ENCODE data around the gene ZFPL1. TPM values are rescaled to one million over a fixed set of nuclear protein-coding genes. Genes with fewer than 3 reads are reported as not detected.
A peak's percentile ranks its signal among the peaks of the same experiment; 100 is the strongest.

Gene ZFPL1
- total and polyA plus RNA-seq, 4 donors, result 12.3 to 19.2 (median 16.3) TPM

DNA sequence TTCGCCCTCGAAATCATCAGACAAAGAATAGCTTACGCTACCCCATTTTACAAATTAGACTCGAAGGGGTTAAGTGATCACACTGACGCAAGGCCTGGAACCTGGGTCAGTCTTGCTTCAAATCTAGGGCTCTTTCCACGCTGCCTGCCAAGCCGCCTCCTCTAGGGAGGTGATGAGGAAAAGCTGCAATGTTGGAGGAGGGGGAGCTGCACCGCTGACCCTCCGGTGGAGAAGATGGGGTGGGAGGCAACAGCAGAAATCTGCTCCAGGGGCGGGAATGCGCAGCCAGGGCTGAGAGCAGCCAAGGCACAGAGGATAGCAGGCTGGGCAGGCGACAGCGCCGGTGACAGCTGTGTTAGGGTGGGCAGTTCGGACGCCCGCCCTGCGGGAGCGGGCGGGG lies 49.7 kb downstream of the ZFPL1 start:
- peak overlapping the region; percentile 99 to 100 for H3K27ac ChIP-seq (ENCODE audit: low read depth in 1 of 2, low read length in 2 of 2)
- H3K4me1 ChIP-seq (ENCODE audit: control insufficient read depth in 4 of 4, insufficient read depth in 4 of 4, low read length in 3 of 4), result peaks cover 0 to 46% (median 30%) of the 10 kb centered on the region in 4 donors
- H3K9ac ChIP-seq (ENCODE audit: low read depth in 1 of 2, low read length in 2 of 2), result peak overlapping the region; percentile 96 to 100
- H3K27me3 ChIP-seq (ENCODE audit: control insufficient read depth in 4 of 4, insufficient read depth in 4 of 4, low read length in 3 of 4), result no peaks in the 10 kb centered on the region
- no peak for DNase-seq (ENCODE audit: low spot score)
- peak overlapping the region; percentile 80 to 95 (median 90) for H3K4me3 ChIP-seq (ENCODE audit: low read depth in 1 of 3, low read length in 3 of 3)
- no peak for TF ChIP-seq MAX (IDR thresholded peaks at IDR 0.05)
- peak in 1 of 2 donors; percentile 38 for TF ChIP-seq HNF4A (conservative IDR thresholded peaks at IDR 0.05)
- no peak for TF ChIP-seq REST (IDR thresholded peaks at IDR 0.05)
- TF ChIP-seq, protein P1, sequence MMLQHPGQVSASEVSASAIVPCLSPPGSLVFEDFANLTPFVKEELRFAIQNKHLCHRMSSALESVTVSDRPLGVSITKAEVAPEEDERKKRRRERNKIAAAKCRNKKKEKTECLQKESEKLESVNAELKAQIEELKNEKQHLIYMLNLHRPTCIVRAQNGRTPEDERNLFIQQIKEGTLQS (IDR thresholded peaks at IDR 0.05), result peak; percentile 4
- under 1% methylated on average over 20 of the region's 20 CpGs for WGBS
- H3K9me3 ChIP-seq (ENCODE audit: control insufficient read depth in 4 of 4, low read length in 3 of 4), result no peaks in the 10 kb centered on the region
- peaks cover 31 to 42% (median 34%) of the 10 kb centered on the region in 4 donors for H3K36me3 ChIP-seq (ENCODE audit: control insufficient read depth in 4 of 4, insufficient read depth in 3 of 4, low read depth in 1 of 4, low read length in 3 of 4)

GRCh38 chr11:65134240-65134951 lies 50.4 kb downstream of the ZFPL1 start, which contains the start of gene SYVN1:
Gene SYVN1 (minus strand): TSS chr11:65134519. CDS start chr11:65133601, 918 bp downstream.
- DNase-seq (ENCODE audit: low spot score), result peak; percentile 93
- Histone ChIP-seq H3K27me3 (ENCODE audit: control insufficient read depth in 4 of 4, insufficient read depth in 4 of 4, low read length in 3 of 4) (no peaks in the 10 kb centered on the region), H3K9ac (ENCODE audit: low read depth in 1 of 2, low read length in 2 of 2) (peak within 1 kb of the TSS; percentile 96 to 100), H3K36me3 (ENCODE audit: control insufficient read depth in 4 of 4, insufficient read depth in 3 of 4, low read depth in 1 of 4, low read length in 3 of 4) (peaks cover 26 to 36% (median 29%) of the 10 kb centered on the region in 4 donors), H3K4me1 (ENCODE audit: control insufficient read depth in 4 of 4, insufficient read depth in 4 of 4, low read length in 3 of 4) (peaks cover 0 to 46% (median 30%) of the 10 kb centered on the region in 4 donors), H3K27ac (ENCODE audit: low read depth in 1 of 2, low read length in 2 of 2) (peak within 1 kb of the TSS; percentile 99 to 100), H3K9me3 (ENCODE audit: control insufficient read depth in 4 of 4, low read length in 3 of 4) (no peaks in the 10 kb centered on the region), H3K4me3 (ENCODE audit: low read depth in 1 of 3, low read length in 3 of 3) (peak within 1 kb of the TSS; percentile 80 to 95 (median 90))
- TF ChIP-seq JUND (IDR thresholded peaks at IDR 0.05), result peak in 1 of 2 donors; percentile 38
- no peak for TF ChIP-seq RAD21 (IDR thresholded peaks at IDR 0.05)
- TF ChIP-seq, protein P1 (IDR thresholded peaks at IDR 0.05), result no peak
- no peak for TF ChIP-seq FOXA2 (IDR thresholded peaks at IDR 0.05)
- TF ChIP-seq GABPA (IDR thresholded peaks at IDR 0.05 in 1 of 2, conservative IDR thresholded peaks at IDR 0.05 in 1 of 2), result peak; percentile 90 to 97
- TF ChIP-seq TAF1 (conservative IDR thresholded peaks at IDR 0.05), result no peak
- no peak for TF ChIP-seq HNF4G (IDR thresholded peaks at IDR 0.05)
- no peak for TF ChIP-seq SP1 (IDR thresholded peaks at IDR 0.05)
- peak; percentile 90 for TF ChIP-seq NR2F2 (IDR thresholded peaks at IDR 0.05)
- TF ChIP-seq YY1 (IDR thresholded peaks at IDR 0.05), result peak; percentile 64
- no peak for TF ChIP-seq MAX (IDR thresholded peaks at IDR 0.05)
- TF ChIP-seq ZBTB33 (IDR thresholded peaks at IDR 0.05), result no peak
- no peak for TF ChIP-seq HNF4A (conservative IDR thresholded peaks at IDR 0.05)
- TF ChIP-seq FOXA1 (IDR thresholded peaks at IDR 0.05), result no peak
- TF ChIP-seq RXRA (IDR thresholded peaks at IDR 0.05), result peak; percentile 39 to 75
- peak; percentile 85 for TF ChIP-seq REST (IDR thresholded peaks at IDR 0.05)
- peak in 1 of 2 donors; percentile 48 for TF ChIP-seq EGR1 (IDR thresholded peaks at IDR 0.05; ENCODE audit: low read depth in 2 of 2)
- TF ChIP-seq CTCF (IDR thresholded peaks at IDR 0.05; ENCODE audit: low read depth, low read length, missing input control), result no peak
- under 1% methylated on average over 60 of the region's 60 CpGs for WGBS
